ENCODE measurements around the gene RIN1. TPM values are rescaled to one million over a fixed set of nuclear protein-coding genes. Genes with fewer than 3 reads are reported as not detected.

The RIN1 gene
- polyA plus RNA-seq, 3 donors: 6.1 to 15.4 (median 7.6) TPM

- H3K4me1 Mint-ChIP-seq: peaks cover 22% of the 10 kb centered on the region
- intact Hi-C loops (cut with micrococcal nuclease): no loop called here
- H3K79me2 ChIP-seq (ENCODE audit: insufficient read depth, low read length): peaks cover 8% of the 10 kb centered on the region
- no peak for TF ChIP-seq CTCF (IDR thresholded peaks at IDR 0.05)
- no peak overlapping the region for H3K9ac ChIP-seq (ENCODE audit: insufficient read depth, low read length, poor library complexity, severe bottlenecking)
- H3K4me1 ChIP-seq (ENCODE audit: control insufficient read depth in 1 of 2, insufficient read depth in 2 of 2, low read length in 2 of 2): peaks cover 27 to 28% of the 10 kb centered on the region in 2 donors
- H3K9me3 Mint-ChIP-seq: no peaks in the 10 kb centered on the region
- no peak overlapping the region for H3K4me3 ChIP-seq (replicated peaks in 1 of 3; ENCODE audit: low read depth in 2 of 3, low read length in 3 of 3)
- no peaks in the 10 kb centered on the region for H3K9me3 ChIP-seq (replicated peaks in 1 of 2; ENCODE audit: control insufficient read depth in 1 of 2, insufficient read depth in 1 of 2, low read length in 2 of 2)
- no peak overlapping the region for H3K4me3 Mint-ChIP-seq
- H3K27me3 ChIP-seq (ENCODE audit: control insufficient read depth in 2 of 2, insufficient read depth in 2 of 2, low read length in 2 of 2): peaks cover 0 to 9% of the 10 kb centered on the region in 2 donors
- no CpG with 5 or more reads among the region's 2 CpGs for WGBS (ENCODE audit: insufficient coverage)
- no peaks in the 10 kb centered on the region for H3K36me3 ChIP-seq (replicated peaks in 1 of 2; ENCODE audit: control insufficient read depth in 1 of 2, insufficient read depth in 2 of 2, low read length in 2 of 2)
- DNase-seq: no peak
- H3K27me3 Mint-ChIP-seq (ENCODE audit: low read depth in 3 of 3): peaks cover 5 to 22% (median 11%) of the 10 kb centered on the region in 3 donors
- H3K27ac Mint-ChIP-seq: no peak overlapping the region
- H3K36me3 Mint-ChIP-seq: no peaks in the 10 kb centered on the region
- no peak overlapping the region for H3K4me2 ChIP-seq (replicated peaks; ENCODE audit: extremely low read depth, low read length, poor library complexity, severe bottlenecking)
- peaks cover 5% of the 10 kb centered on the region for H4K20me1 ChIP-seq (ENCODE audit: insufficient read depth, low read length)
- H3K27ac ChIP-seq (ENCODE audit: low read depth in 1 of 2, low read length in 2 of 2): no peak overlapping the region
- H2AFZ ChIP-seq (ENCODE audit: insufficient read depth, low read depth, low read length, poor library complexity, severe bottlenecking): no peak overlapping the region
These were observed 12.8 kb upstream of the RIN1 start for GRCh38 chr11:66349084-66349386.

- Histone ChIP-seq H4K20me1 (ENCODE audit: insufficient read depth, low read length) (peaks cover 19% of the 10 kb centered on the region), H3K4me1 (ENCODE audit: control insufficient read depth in 1 of 2, insufficient read depth in 2 of 2, low read length in 2 of 2) (peaks cover 34 to 41% of the 10 kb centered on the region in 2 donors), H3K9me3 (replicated peaks in 1 of 2; ENCODE audit: control insufficient read depth in 1 of 2, insufficient read depth in 1 of 2, low read length in 2 of 2) (no peaks in the 10 kb centered on the region), H2AFZ (ENCODE audit: insufficient read depth, low read depth, low read length, poor library complexity, severe bottlenecking) (peak within 1 kb of the TSS; percentile 98), H3K27ac (ENCODE audit: low read depth in 1 of 2, low read length in 2 of 2) (no peak within 1 kb of the TSS), H3K27me3 (ENCODE audit: control insufficient read depth in 2 of 2, insufficient read depth in 2 of 2, low read length in 2 of 2) (peaks cover 0 to 9% of the 10 kb centered on the region in 2 donors), H3K9ac (ENCODE audit: insufficient read depth, low read length, poor library complexity, severe bottlenecking) (peak within 1 kb of the TSS; percentile 60), H3K79me2 (ENCODE audit: insufficient read depth, low read length) (peaks cover 22% of the 10 kb centered on the region), H3K4me2 (replicated peaks; ENCODE audit: extremely low read depth, low read length, poor library complexity, severe bottlenecking) (peak within 1 kb of the TSS; percentile 99), H3K4me3 (replicated peaks in 1 of 3; ENCODE audit: low read depth in 2 of 3, low read length in 3 of 3) (peak within 1 kb of the TSS; percentile 64 to 84 (median 75)), H3K36me3 (replicated peaks in 1 of 2; ENCODE audit: control insufficient read depth in 1 of 2, insufficient read depth in 2 of 2, low read length in 2 of 2) (peaks cover 0 to 12% of the 10 kb centered on the region in 2 donors)
- intact Hi-C loops (cut with micrococcal nuclease): no loop called here
- peak within 1 kb of the TSS in 3 of 7 donors; percentile 20 to 75 (median 62) for H3K27ac Mint-ChIP-seq
- WGBS (ENCODE audit: insufficient coverage): under 1% methylated on average over 59 of the region's 101 CpGs
- H3K4me1 Mint-ChIP-seq: peaks cover 31% of the 10 kb centered on the region
- no peaks in the 10 kb centered on the region for H3K9me3 Mint-ChIP-seq
- H3K36me3 Mint-ChIP-seq: peaks cover 7 to 9% of the 10 kb centered on the region in 2 donors
- DNase-seq: peak; percentile 62 to 64 (median 64)
- no peak for TF ChIP-seq CTCF (IDR thresholded peaks at IDR 0.05)
- H3K4me3 Mint-ChIP-seq: peak within 1 kb of the TSS; percentile 84 to 93
- peaks cover 5 to 22% (median 11%) of the 10 kb centered on the region in 3 donors for H3K27me3 Mint-ChIP-seq (ENCODE audit: low read depth in 3 of 3)
These were observed 11.4 kb upstream of the RIN1 start, which contains the start of gene B4GAT1 for GRCh38 chr11:66347425-66348276. Gene B4GAT1, minus strand, starts transcription at chr11:66347629. Its CDS starts 84 bp downstream, at chr11:66347545.

All from CD14-positive monocyte (primary cell).